A549 (cell line): ENCODE data around the gene CX3CL1. TPM values are rescaled to one million over a fixed set of nuclear protein-coding genes. Genes with fewer than 3 reads are reported as not detected.

ENCODE experiments used
- ATAC-seq, 2 experiments: fragments of 200-7000 bp in 1 of 2; fragments of >200 bp in 1 of 2; cut with Nextera tagmentation in 1 of 2; cut with Tn5 transposase in 1 of 2; 3 replicates each; pipeline versions ENCODE4 v1.8.0 to v1.9.1; 2018 to 2020; ENCODE audit warnings: mild to moderate bottlenecking in 1 of 2, moderate library complexity in 1 of 2
- CTCF ChIA-PET: fragments of 300-600 bp; sonication (Branson Sonifier 250); formaldehyde crosslinking; extraction: SDS; loops from one replicate; lab custom pipeline; 2021; ENCODE audit warnings: antibody characterized with exemption, inconsistent platforms; lab: Yijun Ruan, JAX
- POLR2A ChIA-PET: fragments of 350-600 bp; formaldehyde crosslinking; extraction: SDS; loops from one replicate; lab custom pipeline; 2021; ENCODE audit warnings: antibody characterized with exemption, inconsistent platforms; lab: Yijun Ruan, JAX
- DNase-seq, 2 experiments: peaks; one replicate each; pipeline versions ENCODE4 v3.0.0 to v3.0.0-alpha.2; 2011 to 2016; ENCODE audit warnings: low read depth in 1 of 2, low spot score in 1 of 2
- FAIRE-seq: peaks from 2 replicates; lab custom pipeline; 2011; peaks lifted over from hg19 to GRCh38; lab: Jason Lieb, UNC
- H3K27ac ChIP-seq, 2 experiments: fragments of >200 bp; sonication (Bioruptor Twin); formaldehyde crosslinking; 3 replicates each; pipeline ENCODE4 v1.5.1; 2016 to 2017
- H3K4me1 ChIP-seq: fragments of >200 bp; sonication (Bioruptor Twin); formaldehyde crosslinking; 3 replicates; pipeline ENCODE4 v1.6.1; 2016
- H3K4me2 ChIP-seq: fragments of >200 bp; sonication (Bioruptor Twin); formaldehyde crosslinking; 3 replicates; pipeline ENCODE4 v1.6.1; 2016
- H3K4me3 ChIP-seq: fragments of >200 bp; sonication (Bioruptor Twin); formaldehyde crosslinking; 3 replicates; pipeline ENCODE4 v1.5.1; 2016
- H3K9me3 ChIP-seq: fragments of >200 bp; sonication (Bioruptor Twin); formaldehyde crosslinking; 3 replicates; pipeline ENCODE4 v1.6.1; 2016
- BCL3 ChIP-seq: fragments of >200 bp; sonication (Bioruptor Twin); formaldehyde crosslinking; IDR thresholded peaks from 3 replicates; pipeline ENCODE4 v1.6.1; 2016
- CHD2 ChIP-seq: fragments of 150-350 bp; IDR thresholded peaks from 2 replicates; pipeline ENCODE4 v1.6.1; 2014; ENCODE audit warnings: low read length; ENCODE audit not compliant: partially characterized antibody
- CHD4 ChIP-seq: fragments of 200-600 bp; sonication (generic); IDR thresholded peaks from 2 replicates; pipeline ENCODE4 v1.6.1; 2016; ENCODE audit warnings: antibody characterized with exemption, mild to moderate bottlenecking, borderline replicate concordance
- E2F6 ChIP-seq: IDR thresholded peaks from 2 replicates; pipeline ENCODE4 v1.6.1; 2012; ENCODE audit warnings: low read depth, borderline replicate concordance
- EP300 ChIP-seq, 2 experiments: fragments of >200 bp; sonication (Bioruptor Twin); formaldehyde crosslinking; IDR thresholded peaks; 2 replicates in 1 of 2; 3 replicates in 1 of 2; pipeline ENCODE4 v1.6.1; 2016 to 2017
- ESRRA ChIP-seq: fragments of 150-350 bp; IDR thresholded peaks from 2 replicates; pipeline ENCODE4 v1.6.1; 2014; ENCODE audit warnings: mild to moderate bottlenecking, low read length, borderline replicate concordance
- FOSB ChIP-seq: fragments of 250-450 bp; sonication (Bioruptor Pico); IDR thresholded peaks from 2 replicates; pipeline ENCODE4 v1.5.0; 2020; ENCODE audit warnings: mild to moderate bottlenecking, moderate library complexity
- FOSL2 ChIP-seq, 2 experiments: fragments of 450-650 bp in 1 of 2; fragments of >200 bp in 1 of 2; sonication (Bioruptor Twin) in 1 of 2; formaldehyde crosslinking; IDR thresholded peaks; 2 replicates each; pipeline versions ENCODE4 v1.5.0 to v1.6.1; 2016 to 2020; ENCODE audit warnings: mild to moderate bottlenecking in 1 of 2, moderate library complexity in 1 of 2
- GATA3 ChIP-seq: IDR thresholded peaks from 2 replicates; pipeline ENCODE4 v1.6.1; 2012; ENCODE audit warnings: borderline replicate concordance
- HES2 ChIP-seq: fragments of >200 bp; sonication (Bioruptor Twin); formaldehyde crosslinking; IDR thresholded peaks from 2 replicates; pipeline ENCODE4 v1.6.1; 2016
- HEYL ChIP-seq: fragments of 250-450 bp; sonication (Bioruptor Pico); IDR thresholded peaks from 2 replicates; pipeline ENCODE4 v1.8.0; 2021; ENCODE audit warnings: mild to moderate bottlenecking, moderate library complexity
- HOXB5 ChIP-seq: fragments of 250-450 bp; sonication (Bioruptor Pico); IDR thresholded peaks from 2 replicates; pipeline ENCODE4 v1.5.0; 2020; ENCODE audit warnings: mild to moderate bottlenecking, moderate library complexity
- JUN ChIP-seq, 2 experiments: fragments of >200 bp; sonication (Bioruptor Twin); formaldehyde crosslinking; IDR thresholded peaks; 2 replicates in 1 of 2; 3 replicates in 1 of 2; pipeline ENCODE4 v1.6.1; 2016 to 2017
- KDM5A ChIP-seq: fragments of 200-600 bp; sonication (generic); IDR thresholded peaks from 2 replicates; pipeline ENCODE4 v1.6.1; 2016; ENCODE audit warnings: antibody characterized with exemption, mild to moderate bottlenecking
- PHF8 ChIP-seq: fragments of 200-600 bp; sonication (generic); IDR thresholded peaks from 2 replicates; pipeline ENCODE4 v1.6.1; 2016; ENCODE audit warnings: low read depth, mild to moderate bottlenecking, antibody characterized with exemption, moderate library complexity, borderline replicate concordance
- USF2 ChIP-seq: fragments of 450-650 bp; IDR thresholded peaks from 2 replicates; pipeline ENCODE4 v1.6.1; 2014; ENCODE audit warnings: antibody characterized with exemption
- WGBS: methylation state at CpG from one replicate; pipeline ENCODE4 v1.1.6; 2017; ENCODE audit errors: missing lambda C conversion rate; 5-methylcytosine and 5-hydroxymethylcytosine counted together
- polyA plus RNA-seq, 4 experiments: library from polyadenylated mRNA; depleted of rRNA in 3 of 4; stranded (reverse); fragments of >200 nt; fragmentation: RNase III in 1 of 4; extraction: RNeasy Plus Mini Kit Qiagen cat#74134 plus additional on column Dnase treatment in 1 of 4; gene quantifications; 2 replicates in 3 of 4; 3 replicates in 1 of 4; pipeline ENCODE4 v1.2.3, GENCODE V29; 2011 to 2017

The CX3CL1 gene
- polyA plus RNA-seq, 2 of the 4 experiments (the other 2 are of a cell fraction), result 0.08 to 0.10 TPM

- no peak for TF ChIP-seq ESRRA
Observed at GRCh38 chr16:57354311-57354710, 18.0 kb upstream of the CX3CL1 start (continued).

GRCh38 chr16:57355898-57356414, 16.3 kb upstream of the CX3CL1 start:
- DNase-seq, result no peak
- H3K9me3 ChIP-seq, result no peaks in the 10 kb centered on the region
- POLR2A ChIA-PET, result no interaction called here

GRCh38 chr16:57356547-57356946, 15.7 kb upstream of the CX3CL1 start:
- no peak for TF ChIP-seq EP300 (IDR thresholded peaks at IDR 0.05)
- no peak for TF ChIP-seq CHD2
- no peak for TF ChIP-seq USF2
- ATAC-seq (no peak), FAIRE-seq (no peak), DNase-seq (no peak)
- ChIA-PET CTCF (interaction anchor here (1.2 to 2.4 kb wide), 3 partner anchors 24 to 61 kb away, joined by 3 to 6 read pairs (median 4); no protein-coding TSS in a partner anchor), POLR2A (no interaction called here)
- Histone ChIP-seq H3K9me3 (no peaks in the 10 kb centered on the region), H3K4me3 (no peak overlapping the region), H3K4me1 (no peaks in the 10 kb centered on the region), H3K27ac (no peak overlapping the region), H3K4me2 (no peak overlapping the region)
- WGBS, result 79% methylated on average over 4 of the region's 4 CpGs

More at GRCh38 chr16:57355898-57356414, 16.3 kb upstream of the CX3CL1 start:
- Histone ChIP-seq H3K4me2 (no peak overlapping the region), H3K4me3 (no peak overlapping the region), H3K27ac (no peak overlapping the region), H3K4me1 (no peaks in the 10 kb centered on the region)
- 71% methylated on average over 5 of the region's 5 CpGs for WGBS
- FAIRE-seq, result no peak
- no peak for ATAC-seq
- TF ChIP-seq HEYL (CRISPR knock-in tag), result no peak
- no peak for TF ChIP-seq BCL3
- no peak for TF ChIP-seq E2F6
- CTCF ChIA-PET, result interaction anchor here (1.2 to 2.4 kb wide), 3 partner anchors 23 to 61 kb away, joined by 3 to 6 read pairs (median 4); no protein-coding TSS in a partner anchor

- Histone ChIP-seq H3K4me2 (no peak overlapping the region), H3K4me1 (no peaks in the 10 kb centered on the region), H3K9me3 (no peaks in the 10 kb centered on the region), H3K4me3 (no peak overlapping the region), H3K27ac (no peak overlapping the region)
- peak in 1 of 2 experiments; percentile 25; a peak in 1 of 6 replicates for ATAC-seq
- TF ChIP-seq PHF8, result no peak
- no peak for TF ChIP-seq FOSL2 (IDR thresholded peaks at IDR 0.05)
- TF ChIP-seq FOSL2 (CRISPR knock-in tag; IDR thresholded peaks at IDR 0.05), result no peak
- TF ChIP-seq CHD4, result no peak
- no peak for TF ChIP-seq KDM5A
- TF ChIP-seq HOXB5, result no peak
- TF ChIP-seq FOSB, result no peak
- no peak for TF ChIP-seq HES2
- no peak for TF ChIP-seq GATA3
- TF ChIP-seq JUN (IDR thresholded peaks at IDR 0.05), result no peak
- FAIRE-seq, result no peak
- 78% methylated on average over 9 of the region's 9 CpGs for WGBS
- POLR2A ChIA-PET, result no interaction called here
- no peak for DNase-seq
- CTCF ChIA-PET, result interaction anchor here (0.9 to 2.4 kb wide), 3 partner anchors 57 to 62 kb away, joined by 3 to 6 read pairs (median 4); no protein-coding TSS in a partner anchor
Observed at GRCh38 chr16:57357330-57358085, 14.8 kb upstream of the CX3CL1 start.
